SH-SY5Y (cell line): ENCODE measurements around the gene EFCAB5.

Source experiments
- GATA2 ChIP-seq: IDR thresholded peaks from 2 replicates; pipeline ENCODE4 v1.6.1; 2011; ENCODE audit warnings: mild to moderate bottlenecking, low read depth, low read length
- GATA3 ChIP-seq: IDR thresholded peaks from 2 replicates; pipeline ENCODE4 v1.6.1; 2011; ENCODE audit warnings: low read depth, mild to moderate bottlenecking, low read length, moderate library complexity

Gene EFCAB5

DNA sequence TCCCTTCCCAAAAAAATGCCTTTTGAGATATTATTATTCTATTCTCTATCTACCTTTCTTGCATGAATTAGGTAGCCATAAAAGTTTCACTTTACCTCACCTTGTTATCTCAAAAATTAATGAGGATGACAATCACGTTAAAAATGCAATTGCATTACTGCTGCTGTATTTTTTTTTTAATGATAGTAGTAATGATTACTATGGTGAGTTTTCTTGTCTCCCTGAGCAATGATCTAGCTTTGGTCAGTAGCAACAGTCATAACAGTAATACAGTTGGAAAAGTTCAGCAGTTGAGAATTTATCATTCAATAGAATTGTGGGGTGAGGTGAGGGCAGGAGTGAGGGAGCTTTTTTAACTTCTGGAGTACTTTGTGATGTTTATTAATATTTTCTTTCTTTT, at the start of gene EFCAB5:
Gene EFCAB5, plus strand, starts transcription at position 301 of the 400 bp plus-strand sequence. CDS start 163 bp downstream, outside the sequence.
- TF ChIP-seq GATA3 (no peak), GATA2 (no peak)

DNA sequence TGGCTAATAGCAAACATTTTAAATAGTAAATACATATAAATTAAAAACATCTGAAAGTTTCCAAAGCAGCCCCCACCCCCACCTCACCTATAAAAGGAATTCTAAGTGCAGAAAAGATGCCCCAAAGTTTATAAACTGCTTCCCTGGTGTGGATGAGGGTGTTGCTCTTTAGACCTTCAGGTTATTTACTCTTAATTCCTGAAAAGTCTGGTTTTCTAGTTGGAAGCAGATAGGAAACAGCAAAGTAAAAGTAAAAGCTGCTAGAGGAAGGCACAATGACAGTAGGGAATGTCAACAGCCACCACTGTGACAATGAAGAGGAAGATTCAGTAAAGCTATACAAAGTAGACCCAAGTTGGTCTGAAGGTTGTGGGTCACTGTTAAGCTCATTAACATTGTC, 49.2 kb upstream of the EFCAB5 start:
- TF ChIP-seq GATA3 (no peak), GATA2 (no peak)

DNA sequence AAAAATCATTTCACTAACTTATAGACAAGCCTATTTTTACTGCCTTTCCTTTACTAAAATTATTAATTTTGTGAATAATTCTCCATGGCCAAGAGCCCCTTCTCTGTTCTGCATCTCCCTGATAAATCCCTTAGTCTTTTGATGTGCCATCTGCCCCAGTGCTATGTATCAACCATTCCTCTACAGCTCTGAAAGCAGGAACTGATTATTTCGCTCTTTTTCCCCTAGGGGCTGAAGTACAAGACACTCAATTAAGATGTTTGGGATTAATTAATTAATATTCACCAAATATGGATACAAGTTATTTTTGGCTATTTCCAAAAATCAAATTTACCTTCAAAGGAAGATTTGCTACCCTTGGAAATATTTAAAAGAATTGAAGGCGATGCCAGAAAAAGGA, 38.0 kb upstream of the EFCAB5 start:
- no peak for TF ChIP-seq GATA2
- TF ChIP-seq GATA3 = no peak

DNA sequence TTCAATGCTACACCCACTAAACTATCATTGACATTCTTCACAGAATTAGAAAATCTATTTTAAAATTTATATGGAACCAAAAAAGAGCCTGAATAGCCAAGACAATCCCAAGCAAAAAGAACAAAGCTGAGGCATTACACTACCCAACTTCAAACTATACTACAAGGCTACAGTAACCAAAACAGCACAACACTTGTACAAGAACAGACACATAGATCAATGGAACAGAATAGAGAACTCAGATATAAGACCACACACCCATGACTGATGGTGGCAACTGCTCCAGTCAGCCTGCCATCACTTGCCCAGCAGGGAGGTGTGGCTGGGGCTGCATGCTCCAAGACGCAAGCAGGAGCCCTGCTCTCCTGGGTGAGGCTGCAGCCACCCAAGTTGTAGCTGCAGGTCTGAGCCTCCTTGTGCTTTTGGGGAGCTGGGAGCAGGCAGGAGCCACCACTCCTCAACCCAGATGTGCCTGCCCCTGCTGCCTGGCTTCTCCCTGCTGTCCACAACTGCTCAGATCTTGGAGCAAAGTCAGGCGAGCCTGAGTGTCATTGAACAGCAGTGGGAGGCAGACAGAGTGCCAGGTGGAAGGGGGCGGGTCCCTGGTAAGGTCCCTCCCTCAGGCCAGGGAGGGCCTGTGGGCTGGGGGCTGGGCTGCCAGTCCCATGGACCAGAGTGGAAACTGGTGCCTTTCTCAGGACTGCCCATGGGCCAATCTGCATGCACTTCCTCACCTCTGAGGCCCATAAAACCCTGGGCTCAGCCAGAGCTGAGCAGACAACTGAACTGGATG, 36.2 kb upstream of the EFCAB5 start:
- TF ChIP-seq GATA3 = no peak
- TF ChIP-seq GATA2 = no peak

DNA sequence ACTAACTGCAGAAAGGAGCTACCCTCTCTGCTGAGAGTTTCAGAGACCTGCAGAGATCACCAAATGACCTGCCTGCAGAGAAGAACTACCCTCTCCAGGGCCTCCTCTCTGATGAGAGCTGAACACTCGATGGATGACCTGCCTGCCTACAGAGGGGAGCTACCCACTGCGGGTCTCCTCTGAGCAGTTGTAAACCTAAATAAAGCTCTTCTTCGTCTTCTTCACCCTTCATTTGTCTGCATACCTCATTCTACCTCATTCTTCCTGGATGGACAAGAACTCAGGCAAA, 35.6 kb upstream of the EFCAB5 start:
- no peak for TF ChIP-seq GATA3
- TF ChIP-seq GATA2 = no peak

DNA sequence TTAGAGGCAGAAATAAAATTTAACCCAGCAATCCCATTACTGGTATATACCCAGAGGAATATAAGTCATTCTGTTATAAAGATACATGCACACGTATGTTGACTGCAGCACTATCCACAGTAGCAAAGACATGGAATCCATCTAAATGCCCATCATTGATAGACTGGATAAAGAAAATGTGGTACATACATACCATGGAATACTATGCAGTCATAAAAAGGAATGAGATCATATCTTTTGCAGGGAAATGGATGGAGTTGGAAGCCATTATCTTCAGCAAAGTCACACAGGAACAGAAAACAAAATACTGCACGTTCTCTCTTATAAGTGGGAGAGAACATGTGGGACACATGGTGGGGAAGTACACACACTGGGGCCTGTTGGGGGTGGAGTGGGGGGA, 34.5 kb upstream of the EFCAB5 start:
- TF ChIP-seq GATA2 = no peak
- TF ChIP-seq GATA3 = no peak

DNA sequence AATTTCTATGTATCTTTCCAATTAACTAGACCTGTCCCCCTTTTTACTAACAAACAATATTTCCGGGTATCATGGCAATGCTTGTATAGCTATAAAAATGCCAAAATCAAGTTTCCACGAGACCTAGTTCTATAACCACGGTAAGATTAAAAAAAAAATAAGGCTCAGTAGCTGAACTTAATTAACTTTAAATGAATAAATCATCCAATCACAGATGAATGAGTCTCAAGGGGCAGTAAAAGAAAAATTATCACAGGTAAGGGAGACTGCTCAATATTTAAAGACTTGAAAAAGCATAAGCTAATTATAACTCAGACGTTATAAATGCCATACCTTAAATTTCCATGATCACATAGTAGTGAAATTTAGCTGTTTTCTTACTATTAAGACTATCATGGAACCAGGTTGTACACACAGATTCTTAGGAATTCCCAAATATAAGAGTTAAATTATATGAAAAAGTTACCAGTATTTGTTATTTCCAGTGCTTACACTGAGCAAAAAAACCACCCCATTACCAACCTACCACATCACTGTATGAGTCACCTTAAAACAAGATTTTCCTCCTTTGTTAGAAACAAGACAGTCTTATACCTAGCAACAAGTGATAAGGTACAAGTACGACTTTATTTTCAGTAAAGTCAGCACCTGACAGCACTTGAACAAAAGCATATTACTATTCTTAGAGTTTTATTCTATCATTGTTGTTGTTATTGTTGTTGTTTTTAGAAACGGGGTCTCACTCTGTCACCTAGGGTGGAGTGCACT, 32.0 kb upstream of the EFCAB5 start:
- TF ChIP-seq GATA3 (no peak), GATA2 (no peak)

DNA sequence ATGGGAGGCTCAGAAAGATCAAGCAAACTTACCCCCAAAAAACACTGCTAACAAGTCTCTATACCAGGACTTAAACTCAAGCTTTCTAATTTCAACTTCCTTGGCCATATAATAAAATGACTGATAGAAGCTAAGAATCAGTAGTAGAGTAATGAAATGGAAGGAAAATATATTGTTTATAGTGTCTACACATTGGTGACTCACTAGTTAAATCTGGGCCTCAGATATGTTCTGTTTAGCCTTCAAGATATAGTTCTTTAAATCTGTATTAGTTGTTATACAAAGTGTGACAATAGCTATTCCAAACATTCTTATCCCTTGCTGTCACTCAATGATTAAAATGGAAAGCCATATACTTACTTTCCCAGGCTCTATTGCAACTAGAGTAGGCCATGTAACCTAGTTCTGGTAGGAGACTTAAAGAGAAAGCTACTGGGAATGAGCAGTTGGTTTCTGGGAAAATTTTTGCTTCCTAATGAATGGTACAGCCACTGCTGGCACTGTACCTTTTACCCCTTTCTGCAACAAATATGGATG, 29.7 kb upstream of the EFCAB5 start:
- TF ChIP-seq GATA3 (no peak), GATA2 (no peak)

DNA sequence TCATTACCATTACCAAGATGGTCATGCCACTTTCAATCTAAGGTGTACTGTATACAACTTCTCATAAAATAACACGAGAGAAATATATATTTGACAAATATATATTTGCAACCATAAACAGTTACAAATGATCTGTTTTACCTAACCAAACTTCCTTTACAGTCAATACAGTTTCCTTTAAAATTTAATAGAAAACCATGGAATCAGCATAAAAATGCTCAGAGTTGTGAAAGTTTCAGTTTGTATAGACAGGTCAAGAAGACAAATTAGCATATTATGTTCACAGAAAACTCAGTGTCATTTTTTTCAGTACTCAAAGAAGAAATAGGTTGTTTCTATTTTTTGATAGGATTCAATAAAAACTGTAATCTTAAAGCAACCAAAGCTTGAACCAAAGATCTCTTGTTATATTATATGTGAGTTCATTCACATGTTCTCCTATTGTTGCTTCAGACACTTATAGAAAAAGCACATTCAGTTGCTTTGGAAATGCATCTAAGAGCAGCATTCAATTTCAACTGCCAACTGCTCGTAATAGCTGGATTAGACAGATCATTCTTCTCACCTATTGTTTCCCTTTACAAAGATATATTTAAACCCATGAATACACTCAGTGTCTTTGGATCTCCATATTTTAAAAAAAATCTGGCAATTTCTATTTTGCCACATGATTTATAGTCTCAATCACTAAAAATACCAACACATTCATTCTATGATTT, 26.5 kb upstream of the EFCAB5 start:
- TF ChIP-seq GATA2 (no peak), GATA3 (no peak)

DNA sequence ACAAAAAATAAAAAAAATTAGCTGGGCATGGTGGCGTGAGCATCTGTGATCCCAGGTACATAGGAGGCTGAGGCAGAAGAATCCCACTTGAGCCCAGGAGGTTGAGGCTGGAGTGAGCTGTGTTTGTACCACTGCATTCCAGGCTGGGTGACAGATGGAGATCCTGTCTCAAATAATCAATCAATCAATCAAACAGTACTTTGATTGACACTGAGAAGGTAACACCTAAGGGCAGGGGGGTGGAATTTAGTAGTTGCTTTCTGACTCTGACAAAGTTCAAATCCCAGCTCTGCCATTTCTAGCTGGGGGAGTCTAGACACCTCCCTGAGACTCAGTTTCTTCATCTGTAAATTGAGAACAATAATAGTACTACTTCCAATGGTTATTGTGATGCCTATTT, 23.4 kb upstream of the EFCAB5 start:
- TF ChIP-seq GATA3 (no peak), GATA2 (no peak)

DNA sequence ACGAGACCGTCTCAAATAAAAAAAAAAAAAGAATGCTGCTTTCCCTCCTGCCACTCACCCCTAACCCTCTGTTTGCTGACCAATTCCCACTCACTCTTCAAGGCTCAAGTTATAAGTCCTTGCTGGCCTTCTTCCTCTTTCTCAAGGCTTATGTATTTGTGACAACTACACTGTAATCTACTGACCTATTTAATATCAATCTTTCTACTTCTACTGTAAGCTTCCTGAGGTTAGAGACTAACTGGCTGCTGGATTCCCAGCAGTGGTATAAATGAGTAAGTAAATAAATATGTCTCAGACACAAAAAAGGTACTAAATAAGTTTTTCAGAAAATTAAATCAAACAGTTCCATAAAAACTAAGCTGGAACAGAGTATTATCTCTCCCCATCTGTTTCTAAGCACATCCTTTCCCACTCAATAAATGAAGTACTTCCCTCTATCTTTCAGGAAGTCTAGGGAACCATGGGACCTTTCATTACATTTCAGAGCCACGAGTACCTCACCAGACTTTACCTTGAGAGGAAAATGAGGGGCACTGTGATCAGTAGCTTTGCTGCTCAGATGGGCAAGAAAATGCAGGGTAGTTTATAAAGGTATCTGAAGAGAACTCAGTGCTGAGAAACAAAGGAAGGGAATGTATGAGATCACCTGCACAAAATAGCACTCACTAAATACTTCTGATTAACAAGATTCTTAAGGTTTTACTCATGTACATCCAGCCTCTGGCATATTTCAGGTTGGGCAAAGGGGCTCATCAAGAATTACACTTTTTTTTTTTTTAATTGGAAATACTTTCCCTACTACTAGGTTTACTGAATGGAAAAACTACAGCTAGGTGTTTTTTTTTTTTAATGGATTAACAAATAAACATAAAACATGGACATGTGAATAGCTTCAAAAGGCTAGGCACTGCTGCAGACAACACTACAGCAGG, 22.2 kb upstream of the EFCAB5 start:
- TF ChIP-seq GATA2 (no peak), GATA3 (no peak)

DNA sequence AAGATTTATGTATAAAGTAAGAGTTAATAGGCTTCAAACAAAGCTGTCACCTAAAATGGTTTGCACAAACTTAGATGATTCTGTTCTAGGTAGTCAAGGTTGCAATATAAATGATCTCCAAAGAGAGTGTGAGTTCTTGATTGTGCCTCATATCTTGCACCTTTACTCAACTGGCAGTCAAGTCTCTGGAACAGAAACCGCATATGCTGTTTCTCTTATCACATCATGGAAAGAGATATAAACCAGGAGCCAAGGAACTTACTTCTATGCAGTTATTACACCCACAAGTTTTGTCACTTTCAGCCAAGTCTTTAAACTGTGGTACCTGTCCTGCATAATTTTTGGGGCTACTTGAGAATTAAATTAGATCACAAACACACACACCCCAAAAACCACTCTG, 16.6 kb upstream of the EFCAB5 start:
- TF ChIP-seq GATA2 = no peak
- TF ChIP-seq GATA3 = no peak

DNA sequence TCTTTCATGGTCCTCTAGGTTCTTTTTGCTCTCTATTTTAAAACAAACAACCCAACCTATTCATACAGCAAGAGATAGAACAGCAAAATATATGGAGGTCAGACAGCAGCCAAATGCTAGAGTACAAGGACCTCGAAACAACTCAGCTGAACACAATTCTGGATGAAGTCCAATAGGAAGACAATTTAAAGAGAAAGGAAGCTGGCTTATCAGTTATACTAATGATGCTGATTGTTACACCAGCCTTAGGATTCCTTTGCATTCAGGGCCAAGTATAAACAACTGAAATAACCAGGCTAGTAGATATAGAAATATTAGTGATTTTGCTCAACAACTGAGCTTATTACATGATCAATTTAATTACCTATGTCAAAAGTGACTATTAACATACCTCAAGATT, 13.9 kb upstream of the EFCAB5 start:
- no peak for TF ChIP-seq GATA3
- TF ChIP-seq GATA2 = no peak
